ENCODE results near the gene LYRM4.

DNA sequence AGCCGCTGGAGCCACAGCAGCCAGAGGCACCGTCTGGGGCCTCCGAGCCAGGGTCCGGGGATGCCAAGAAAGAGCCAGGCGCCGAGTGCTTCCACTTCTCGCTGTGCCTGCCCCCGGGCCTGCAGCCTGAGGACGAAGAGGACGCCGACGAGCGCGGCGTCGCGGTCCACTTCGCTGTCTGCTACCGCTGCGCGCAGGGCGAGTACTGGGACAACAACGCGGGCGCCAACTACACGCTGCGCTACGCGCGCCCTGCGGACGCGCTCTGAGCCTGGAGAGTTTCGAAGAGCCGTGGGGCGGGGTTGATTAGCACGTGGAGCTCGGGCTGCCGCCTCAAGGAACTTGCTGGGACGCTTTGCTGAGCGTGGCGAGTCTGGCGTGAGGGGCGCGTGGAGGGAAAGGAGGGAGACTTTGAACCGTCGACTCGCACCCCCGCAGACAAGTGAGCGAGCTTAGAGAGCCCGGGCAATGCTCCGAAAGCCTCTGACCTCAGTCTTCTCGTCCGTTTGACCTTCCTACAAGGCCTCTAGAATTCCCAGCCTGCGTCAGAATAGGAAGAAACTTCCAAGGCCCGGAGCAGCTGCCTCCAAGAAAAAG is 174.4 kb downstream of the LYRM4 start:
- TF ChIP-seq, protein P1, sequence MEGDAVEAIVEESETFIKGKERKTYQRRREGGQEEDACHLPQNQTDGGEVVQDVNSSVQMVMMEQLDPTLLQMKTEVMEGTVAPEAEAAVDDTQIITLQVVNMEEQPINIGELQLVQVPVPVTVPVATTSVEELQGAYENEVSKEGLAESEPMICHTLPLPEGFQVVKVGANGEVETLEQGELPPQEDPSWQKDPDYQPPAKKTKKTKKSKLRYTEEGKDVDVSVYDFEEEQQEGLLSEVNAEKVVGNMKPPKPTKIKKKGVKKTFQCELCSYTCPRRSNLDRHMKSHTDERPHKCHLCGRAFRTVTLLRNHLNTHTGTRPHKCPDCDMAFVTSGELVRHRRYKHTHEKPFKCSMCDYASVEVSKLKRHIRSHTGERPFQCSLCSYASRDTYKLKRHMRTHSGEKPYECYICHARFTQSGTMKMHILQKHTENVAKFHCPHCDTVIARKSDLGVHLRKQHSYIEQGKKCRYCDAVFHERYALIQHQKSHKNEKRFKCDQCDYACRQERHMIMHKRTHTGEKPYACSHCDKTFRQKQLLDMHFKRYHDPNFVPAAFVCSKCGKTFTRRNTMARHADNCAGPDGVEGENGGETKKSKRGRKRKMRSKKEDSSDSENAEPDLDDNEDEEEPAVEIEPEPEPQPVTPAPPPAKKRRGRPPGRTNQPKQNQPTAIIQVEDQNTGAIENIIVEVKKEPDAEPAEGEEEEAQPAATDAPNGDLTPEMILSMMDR (IDR thresholded peaks at IDR 0.05): no peak
- no peak for TF ChIP-seq EZH2 (IDR thresholded peaks at IDR 0.05; ENCODE audit: borderline replicate concordance, insufficient read depth, low read depth, low read length, poor library complexity, severe bottlenecking)
